HepG2 (cell line): ENCODE data around the gene NOP9. TPM values are rescaled to one million over a fixed set of nuclear protein-coding genes. Genes with fewer than 3 reads are reported as not detected.
A peak's percentile ranks its signal among the peaks of the same experiment; 100 is the strongest.

ENCODE experiments used
- ATF5 ChIP-seq: sonication (generic); formaldehyde crosslinking; IDR thresholded peaks from 2 replicates; pipeline ENCODE4 v1.4.0; 2020; ENCODE audit warnings: mild to moderate bottlenecking, low read depth, missing genetic modification reagents
- CBX2 ChIP-seq, 2 experiments: fragments of 200-600 bp in 1 of 2; sonication (generic); formaldehyde crosslinking in 1 of 2; IDR thresholded peaks; 2 replicates each; pipeline versions ENCODE4 v1.7.0 to v1.8.1; 2018 to 2022; ENCODE audit warnings: low read depth in 2 of 2, low read length in 1 of 2, mild to moderate bottlenecking in 1 of 2, missing genetic modification reagents in 1 of 2
- CENPX ChIP-seq: sonication (generic); formaldehyde crosslinking; IDR thresholded peaks from 2 replicates; pipeline ENCODE4 v1.9.0; 2021; ENCODE audit warnings: mild to moderate bottlenecking, missing genetic modification reagents, moderate library complexity
- FOXP4 ChIP-seq: sonication (generic); formaldehyde crosslinking; IDR thresholded peaks from 2 replicates; pipeline ENCODE4 v1.4.0; 2020; ENCODE audit warnings: missing genetic modification reagents
- HNF4G ChIP-seq, 2 experiments: sonication (generic) in 1 of 2; formaldehyde crosslinking in 1 of 2; IDR thresholded peaks; 2 replicates each; pipeline versions ENCODE4 v1.4.0 to v1.6.1; 2011 to 2020; ENCODE audit warnings: borderline replicate concordance in 2 of 2, low read depth in 2 of 2, mild to moderate bottlenecking in 2 of 2, low read length in 1 of 2, missing genetic modification reagents in 1 of 2, moderate library complexity in 1 of 2
- KDM3A ChIP-seq: IDR thresholded peaks from 2 replicates; pipeline ENCODE4 v1.6.1; 2018; ENCODE audit warnings: low read depth, missing compliant biosample characterization
- PATZ1 ChIP-seq: sonication (generic); formaldehyde crosslinking; IDR thresholded peaks from 2 replicates; pipeline ENCODE4 v1.4.0; 2020; ENCODE audit warnings: missing genetic modification reagents
- PBX2 ChIP-seq: IDR thresholded peaks from 2 replicates; pipeline ENCODE4 v1.6.1; 2016; ENCODE audit warnings: control low read depth
- SMAD1 ChIP-seq: sonication (generic); formaldehyde crosslinking; IDR thresholded peaks from 2 replicates; pipeline ENCODE4 v1.4.0; 2020; ENCODE audit warnings: missing genetic modification reagents, low read depth, mild to moderate bottlenecking, borderline replicate concordance
- SP4 ChIP-seq: sonication (generic); formaldehyde crosslinking; IDR thresholded peaks from 2 replicates; pipeline ENCODE4 v1.8.1; 2023; ENCODE audit warnings: mild to moderate bottlenecking, missing genetic modification reagents
- ZNF607 ChIP-seq: sonication (generic); formaldehyde crosslinking; IDR thresholded peaks from 2 replicates; pipeline ENCODE4 v1.5.1; 2020; ENCODE audit warnings: missing genetic modification reagents, mild to moderate bottlenecking, borderline replicate concordance
- ZSCAN25 ChIP-seq: sonication (generic); formaldehyde crosslinking; IDR thresholded peaks from 2 replicates; pipeline ENCODE4 v1.8.0; 2022; ENCODE audit warnings: mild to moderate bottlenecking, missing genetic modification reagents
- polyA plus RNA-seq, 8 experiments: library from polyadenylated mRNA; depleted of rRNA in 3 of 8; stranded (reverse) in 7 of 8; unstranded in 1 of 8; fragments of >200 nt; fragmentation: Illumina TruSeq in 4 of 8; extraction: Trizol in 4 of 8; gene quantifications; 2 replicates each; pipeline versions ENCODE4 v1.2.1 to v1.2.3, GENCODE V29; 2011 to 2016; ENCODE audit warnings: low read depth in 4 of 8, missing spikeins in 1 of 8, mixed read lengths in 1 of 8; ENCODE audit not compliant: insufficient read depth in 1 of 8
- total RNA-seq, 5 experiments: library from RNA; depleted of rRNA; stranded (reverse); fragments of >200 nt; fragmentation: Illumina TruSeq; extraction: Trizol; gene quantifications; 2 replicates each; pipeline ENCODE4 v1.2.3, GENCODE V29; 2016; ENCODE audit warnings: low read depth in 1 of 5

The NOP9 gene
- total and polyA plus RNA-seq, 2 of the 13 experiments (the other 11 are each of a cell fraction or from before 2014, with no cell fraction given), result 24.5 to 61.6 TPM

- TF ChIP-seq ATF5 (CRISPR knock-in tag) (no peak), CBX2 (IDR thresholded peaks at IDR 0.05; ENCODE audit: low read depth, low read length) (no peak), CBX2 (CRISPR knock-in tag; IDR thresholded peaks at IDR 0.05; ENCODE audit: low read depth) (0 out of 2 replicates have a peak, but pooled peaks have one; percentile 56), ZSCAN25 (CRISPR knock-in tag) (peak; percentile 84), ZNF607 (peak; percentile 12; the same call in 1 of the 2 replicates), CENPX (CRISPR knock-in tag) (no peak), KDM3A (CRISPR knock-in tag) (0 out of 2 replicates have a peak, but pooled peaks have one; percentile 38), FOXP4 (CRISPR knock-in tag) (peak; percentile 16; the same call in 1 of the 2 replicates), SMAD1 (CRISPR knock-in tag) (0 out of 2 replicates have a peak, but pooled peaks have one; percentile 0), SP4 (CRISPR knock-in tag) (0 out of 2 replicates have a peak, but pooled peaks have one; percentile 19), HNF4G (IDR thresholded peaks at IDR 0.05; ENCODE audit: borderline replicate concordance, low read depth, low read length) (no peak), HNF4G (CRISPR knock-in tag; IDR thresholded peaks at IDR 0.05; ENCODE audit: borderline replicate concordance, low read depth) (0 out of 2 replicates have a peak, but pooled peaks have one; percentile 10), PBX2 (CRISPR knock-in tag) (0 out of 2 replicates have a peak, but pooled peaks have one; percentile 26), PATZ1 (CRISPR knock-in tag) (peak; percentile 44)
- TF ChIP-seq, all 625 proteins: peak for 72
These were observed 15.7 kb downstream of the NOP9 start (continued) for GRCh38 chr14:24315243-24315806.
